ENCODE measurements around the gene RNF224. TPM values are rescaled to one million over a fixed set of nuclear protein-coding genes. Genes with fewer than 3 reads are reported as not detected.

RNF224 gene
- total RNA-seq, 1 donor: 0.09 TPM

DNA sequence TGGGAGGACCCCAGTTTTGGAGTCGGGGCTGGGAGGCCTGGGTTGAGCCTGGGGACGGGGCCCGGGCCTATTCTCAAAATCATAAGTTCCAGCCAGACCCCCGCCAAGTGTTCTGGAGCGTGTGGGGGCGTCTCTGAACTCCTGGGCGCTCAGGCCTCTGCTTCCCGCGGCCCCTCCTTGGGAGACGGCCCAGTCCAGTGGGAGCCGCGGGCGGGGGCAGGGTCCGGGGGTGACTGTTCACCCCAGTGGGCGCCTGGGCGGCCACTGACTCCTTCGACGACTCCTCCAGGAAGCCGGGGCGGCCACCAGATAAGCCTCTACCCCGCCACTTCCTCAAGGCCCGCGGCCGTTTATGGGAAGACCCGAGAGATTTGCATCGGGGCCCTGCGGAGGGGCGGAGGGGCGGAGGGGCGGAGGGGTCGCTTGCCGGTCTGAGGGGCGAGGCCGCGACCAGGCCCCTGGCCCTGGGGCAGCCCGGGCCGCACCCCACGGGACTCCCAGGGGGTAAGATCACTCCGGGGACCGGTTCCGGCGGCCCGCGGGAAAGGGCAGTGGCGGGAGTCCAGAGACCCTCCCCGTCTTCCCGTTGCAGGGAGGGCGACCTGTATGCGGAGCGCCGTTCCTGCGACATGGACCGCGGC lies 50.9 kb downstream of the RNF224 start:
- TF ChIP-seq, protein P1, sequence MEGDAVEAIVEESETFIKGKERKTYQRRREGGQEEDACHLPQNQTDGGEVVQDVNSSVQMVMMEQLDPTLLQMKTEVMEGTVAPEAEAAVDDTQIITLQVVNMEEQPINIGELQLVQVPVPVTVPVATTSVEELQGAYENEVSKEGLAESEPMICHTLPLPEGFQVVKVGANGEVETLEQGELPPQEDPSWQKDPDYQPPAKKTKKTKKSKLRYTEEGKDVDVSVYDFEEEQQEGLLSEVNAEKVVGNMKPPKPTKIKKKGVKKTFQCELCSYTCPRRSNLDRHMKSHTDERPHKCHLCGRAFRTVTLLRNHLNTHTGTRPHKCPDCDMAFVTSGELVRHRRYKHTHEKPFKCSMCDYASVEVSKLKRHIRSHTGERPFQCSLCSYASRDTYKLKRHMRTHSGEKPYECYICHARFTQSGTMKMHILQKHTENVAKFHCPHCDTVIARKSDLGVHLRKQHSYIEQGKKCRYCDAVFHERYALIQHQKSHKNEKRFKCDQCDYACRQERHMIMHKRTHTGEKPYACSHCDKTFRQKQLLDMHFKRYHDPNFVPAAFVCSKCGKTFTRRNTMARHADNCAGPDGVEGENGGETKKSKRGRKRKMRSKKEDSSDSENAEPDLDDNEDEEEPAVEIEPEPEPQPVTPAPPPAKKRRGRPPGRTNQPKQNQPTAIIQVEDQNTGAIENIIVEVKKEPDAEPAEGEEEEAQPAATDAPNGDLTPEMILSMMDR (IDR thresholded peaks at IDR 0.05; ENCODE audit: insufficient read depth, low read length): no peak
- H3K4me3 ChIP-seq (ENCODE audit: low read depth, low read length): peak overlapping the region; percentile 74
- DNase-seq (ENCODE audit: low read depth): no peak

Other genes starting within 250 kb of the RNF224 start
- 27.6 and 32.8 TPM in 2 replicates for gene PTGDS, start 250.0 kb upstream of the RNF224 start, total RNA-seq (ENCODE audit: low replicate concordance)
- gene LCNL1, start 244.5 kb upstream of the RNF224 start, total RNA-seq (ENCODE audit: low replicate concordance): 0.54 and 15.3 TPM in 2 replicates
- gene PAXX, start 235.1 kb upstream of the RNF224 start, total RNA-seq (ENCODE audit: low replicate concordance): 7.1 and 18.3 TPM in 2 replicates
- 4.3 and 5.2 TPM in 2 replicates for gene CLIC3, start 230.9 kb upstream of the RNF224 start, total RNA-seq (ENCODE audit: low replicate concordance)
- 21.0 and 25.0 TPM in 2 replicates for gene ABCA2, start 199.3 kb upstream of the RNF224 start, total RNA-seq (ENCODE audit: low replicate concordance)
- gene FUT7, start 195.4 kb upstream of the RNF224 start, total RNA-seq (ENCODE audit: low replicate concordance): not detected in 2 replicates
- 23.8 and 31.6 TPM in 2 replicates for gene NPDC1, start 181.3 kb upstream of the RNF224 start, total RNA-seq (ENCODE audit: low replicate concordance)
- gene ENTPD2, start 173.4 kb upstream of the RNF224 start, total RNA-seq (ENCODE audit: low replicate concordance): 0.09 TPM in 1 of 2 replicates, not detected in the other
- gene SAPCD2, start 156.9 kb upstream of the RNF224 start, total RNA-seq (ENCODE audit: low replicate concordance): 0.41 and 1.5 TPM in 2 replicates
- 12.7 and 17.7 TPM in 2 replicates for gene UAP1L1, start 150.0 kb upstream of the RNF224 start, total RNA-seq (ENCODE audit: low replicate concordance)
- gene MAN1B1, start 140.5 kb upstream of the RNF224 start, total RNA-seq (ENCODE audit: low replicate concordance): 50.8 and 103 TPM in 2 replicates
- 69.5 and 72.3 TPM in 2 replicates for gene DPP7, start 112.8 kb upstream of the RNF224 start, total RNA-seq (ENCODE audit: low replicate concordance)
- gene GRIN1, start 88.3 kb upstream of the RNF224 start, total RNA-seq (ENCODE audit: low replicate concordance): not detected in 2 replicates
- not detected in 2 replicates for gene LRRC26, start 57.5 kb upstream of the RNF224 start, total RNA-seq (ENCODE audit: low replicate concordance)
- gene TMEM210, start 55.4 kb upstream of the RNF224 start, total RNA-seq (ENCODE audit: low replicate concordance): not detected in 2 replicates
- 25.7 and 28.0 TPM in 2 replicates for gene ANAPC2, start 38.9 kb upstream of the RNF224 start, total RNA-seq (ENCODE audit: low replicate concordance)
- gene SSNA1, start 38.8 kb upstream of the RNF224 start, total RNA-seq (ENCODE audit: low replicate concordance): 43.5 and 51.5 TPM in 2 replicates
- 8.0 and 10.5 TPM in 2 replicates for gene TPRN, start 26.8 kb upstream of the RNF224 start, total RNA-seq (ENCODE audit: low replicate concordance)
- 32.3 and 34.7 TPM in 2 replicates for gene TMEM203, start 21.9 kb upstream of the RNF224 start, total RNA-seq (ENCODE audit: low replicate concordance)
- gene NDOR1, start 21.8 kb upstream of the RNF224 start, total RNA-seq (ENCODE audit: low replicate concordance): 8.5 and 8.6 TPM in 2 replicates
- gene RNF208, start 5.3 kb upstream of the RNF224 start, total RNA-seq (ENCODE audit: low replicate concordance): 0.45 TPM in 1 of 2 replicates, not detected in the other
- gene CYSRT1, start 2.3 kb upstream of the RNF224 start, total RNA-seq (ENCODE audit: low replicate concordance): 0.36 and 0.49 TPM in 2 replicates
- not detected in 2 replicates for gene SLC34A3, start 3.4 kb downstream of the RNF224 start, total RNA-seq (ENCODE audit: low replicate concordance)
- 21.8 and 195 TPM in 2 replicates for gene TUBB4B, start 13.8 kb downstream of the RNF224 start, total RNA-seq (ENCODE audit: low replicate concordance)
- gene STPG3, start 23.8 kb downstream of the RNF224 start, total RNA-seq (ENCODE audit: low replicate concordance): not detected in 2 replicates
- gene NELFB, start 27.8 kb downstream of the RNF224 start, total RNA-seq (ENCODE audit: low replicate concordance): 27.1 and 43.7 TPM in 2 replicates
- gene TOR4A, start 50.2 kb downstream of the RNF224 start, total RNA-seq (ENCODE audit: low replicate concordance): 12.6 and 31.3 TPM in 2 replicates
- gene NRARP, start 74.8 kb downstream of the RNF224 start, total RNA-seq (ENCODE audit: low replicate concordance): 0.09 TPM in 1 of 2 replicates, not detected in the other
- gene EXD3, start 195.7 kb downstream of the RNF224 start, total RNA-seq (ENCODE audit: low replicate concordance): 5.2 and 14.3 TPM in 2 replicates
- gene NOXA1, start 195.9 kb downstream of the RNF224 start, total RNA-seq (ENCODE audit: low replicate concordance): 0.36 and 0.74 TPM in 2 replicates
- not detected in 2 replicates for gene ENTPD8, start 213.9 kb downstream of the RNF224 start, total RNA-seq (ENCODE audit: low replicate concordance)
- gene NSMF, start 231.8 kb downstream of the RNF224 start, total RNA-seq (ENCODE audit: low replicate concordance): 29.1 and 29.6 TPM in 2 replicates

All from fibroblast of the aortic adventitia (primary cell).